Measurements from ENCODE around the gene PRODH2.
"Not testable (repeated sequence)": the region's sequence is repeated elsewhere in the genome, so short reads cannot be mapped to it uniquely, and the experiment has no call there.

Gene PRODH2

DNA sequence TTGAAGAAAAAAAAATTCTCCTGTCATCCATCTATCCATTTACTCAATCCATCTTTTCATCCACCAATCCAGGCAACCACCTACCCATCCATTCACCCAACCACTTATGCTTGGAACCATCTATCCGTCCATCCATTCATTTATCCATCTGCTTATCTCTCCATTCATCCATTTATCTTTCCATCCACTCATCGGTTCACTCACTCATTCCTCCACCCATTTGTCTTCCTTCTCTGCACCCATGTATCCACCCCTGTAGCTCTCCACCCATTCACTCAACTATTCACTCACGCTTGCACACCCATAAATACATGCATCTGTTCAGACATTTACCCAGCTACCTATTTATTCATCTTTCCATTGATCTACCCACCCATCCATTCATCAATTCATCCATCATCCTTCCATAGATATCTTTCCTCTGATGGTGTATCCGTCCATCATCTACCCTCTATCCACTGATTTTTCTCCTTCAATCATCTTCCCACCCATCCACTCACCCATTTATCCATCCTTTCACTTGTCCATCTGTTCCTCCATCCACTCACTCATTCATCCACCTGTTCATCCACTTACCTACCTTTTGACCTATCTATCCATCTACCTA, 30.1 kb upstream of the PRODH2 start:
- no peak for DNase-seq

- no peak for DNase-seq
Observed at GRCh38 chr19:35841961-35842595, 29.4 kb upstream of the PRODH2 start.

GRCh38 chr19:35836096-35836495, 23.5 kb upstream of the PRODH2 start:
- not testable (repeated sequence) for DNase-seq

GRCh38 chr19:35833972-35834371, 21.3 kb upstream of the PRODH2 start:
- DNase-seq: no peak

DNA sequence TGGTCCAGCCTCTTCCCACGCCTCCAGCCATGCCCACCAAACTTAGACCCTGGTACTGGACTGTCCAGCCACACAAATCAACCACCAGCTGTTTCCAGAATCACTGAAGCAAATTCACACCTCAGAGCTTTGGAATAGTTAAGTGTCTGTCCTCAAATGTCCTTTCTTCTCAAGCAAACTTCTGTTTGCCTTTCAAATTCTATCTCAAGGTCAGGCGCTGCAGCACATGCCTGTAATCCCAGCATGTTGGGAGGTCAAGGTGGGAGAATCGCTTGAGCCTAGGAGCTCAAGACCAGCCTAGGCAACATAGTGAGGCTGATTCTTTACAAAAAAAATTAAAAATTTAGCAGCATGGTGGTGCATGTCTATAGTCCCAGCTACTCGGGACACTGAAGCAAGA, 19.4 kb upstream of the PRODH2 start:
- no peak for DNase-seq

DNA sequence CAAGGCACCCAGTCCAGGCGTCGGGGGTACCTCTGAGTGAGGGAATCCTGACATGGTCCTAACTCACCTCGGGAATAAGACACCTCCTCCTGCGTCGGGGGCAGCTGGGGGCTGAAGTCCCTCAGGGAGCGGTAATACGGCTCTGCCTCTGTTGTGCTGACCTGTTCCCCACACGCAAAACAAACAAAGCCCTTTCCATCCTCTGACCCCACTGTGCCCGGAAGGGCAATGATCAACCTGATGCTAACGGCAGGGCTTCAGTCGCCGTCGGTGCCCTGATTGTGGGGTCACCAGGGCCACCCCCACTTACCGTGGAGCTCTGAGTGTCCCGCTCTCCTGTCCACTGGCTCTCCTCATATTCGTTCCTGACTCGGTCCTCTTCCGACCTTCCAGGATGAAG, 18.3 kb upstream of the PRODH2 start:
- DNase-seq: no peak

GRCh38 chr19:35828692-35829301, 16.2 kb upstream of the PRODH2 start:
- peak; percentile 36 for DNase-seq

DNA sequence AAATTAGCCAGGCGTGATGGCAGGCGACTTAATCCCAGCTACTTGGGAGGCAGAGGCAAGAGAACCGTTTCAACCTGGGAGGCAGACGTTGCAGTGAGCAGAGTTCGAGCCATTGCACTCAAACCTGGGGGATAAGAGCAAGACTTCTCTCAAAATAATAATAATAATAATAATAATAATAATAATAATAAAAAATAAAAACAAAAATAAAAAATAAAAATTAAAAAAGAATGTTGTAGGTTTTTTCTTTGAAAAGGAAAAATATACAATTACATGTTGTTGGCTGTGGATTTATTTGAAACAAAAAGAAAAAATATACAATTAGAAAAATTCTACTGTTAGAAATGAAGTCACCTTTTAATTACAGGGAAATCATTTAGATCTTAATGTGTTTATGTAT, 11.5 kb upstream of the PRODH2 start:
- DNase-seq: no peak

- no peak for DNase-seq
Observed at GRCh38 chr19:35822579-35822978, 9.9 kb upstream of the PRODH2 start.

DNA sequence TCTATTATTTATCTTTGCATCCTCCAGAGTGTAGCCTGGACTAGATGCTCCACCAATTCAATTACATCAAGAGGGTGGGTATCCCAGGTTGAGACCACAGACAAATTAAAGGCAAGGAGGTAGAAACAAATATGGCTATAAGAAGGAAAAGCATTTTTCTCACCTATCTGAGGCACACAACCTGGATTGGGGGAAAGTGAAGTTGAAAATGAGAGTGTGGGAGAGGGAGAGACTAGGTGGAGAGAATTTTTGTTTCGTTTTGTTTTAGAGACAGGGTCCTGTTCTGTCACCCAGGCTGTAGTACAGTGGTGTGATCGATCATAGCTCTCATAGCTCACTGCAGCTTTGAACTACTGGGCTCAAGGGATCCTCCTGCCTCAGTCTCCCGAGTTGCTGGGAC, 5.8 kb upstream of the PRODH2 start:
- DNase-seq: no peak

- no peak for DNase-seq
Observed at GRCh38 chr19:35816846-35817245, 4.2 kb upstream of the PRODH2 start.

GRCh38 chr19:35816262-35816661, 3.6 kb upstream of the PRODH2 start:
- no peak for DNase-seq

DNA sequence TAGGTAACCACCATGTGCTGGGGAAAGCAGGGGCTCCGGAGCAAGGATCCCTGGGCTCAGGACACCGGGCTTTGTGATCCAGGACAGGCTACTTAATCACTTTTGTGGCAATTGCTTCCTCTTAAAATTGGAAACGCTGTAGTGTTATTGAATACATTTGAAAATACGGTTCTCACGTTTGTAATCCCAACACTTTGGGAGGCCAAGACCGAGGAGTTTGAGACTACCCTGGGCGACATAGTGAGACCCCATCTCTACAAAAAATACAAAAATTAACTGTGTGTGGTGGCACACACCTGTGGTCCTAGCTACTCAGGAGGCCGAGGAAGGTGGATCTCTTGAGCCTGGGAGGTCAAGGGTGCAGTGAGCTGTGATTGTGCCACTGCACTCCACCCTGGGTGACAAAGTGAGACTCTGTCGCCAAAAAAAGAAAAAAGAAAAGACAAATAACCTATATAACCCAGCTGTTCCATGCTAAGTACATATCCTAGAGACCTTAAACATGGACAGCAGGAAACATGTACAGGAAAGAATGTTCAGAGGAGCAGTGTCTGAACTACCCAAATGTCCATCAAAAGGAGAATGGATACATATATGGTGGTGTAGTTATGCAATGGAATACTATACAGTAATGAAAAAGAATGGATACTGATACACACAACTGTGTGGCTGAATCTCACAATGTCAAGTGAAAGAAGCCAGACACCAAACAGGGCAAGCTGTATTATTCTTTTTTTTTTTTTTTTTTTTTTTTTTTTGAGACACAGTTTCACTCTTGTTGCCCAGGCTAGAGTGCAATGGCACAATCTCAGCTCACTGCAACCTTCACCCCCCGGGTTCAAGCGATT, 622 bp upstream of the PRODH2 start:
- no peak for DNase-seq

DNA sequence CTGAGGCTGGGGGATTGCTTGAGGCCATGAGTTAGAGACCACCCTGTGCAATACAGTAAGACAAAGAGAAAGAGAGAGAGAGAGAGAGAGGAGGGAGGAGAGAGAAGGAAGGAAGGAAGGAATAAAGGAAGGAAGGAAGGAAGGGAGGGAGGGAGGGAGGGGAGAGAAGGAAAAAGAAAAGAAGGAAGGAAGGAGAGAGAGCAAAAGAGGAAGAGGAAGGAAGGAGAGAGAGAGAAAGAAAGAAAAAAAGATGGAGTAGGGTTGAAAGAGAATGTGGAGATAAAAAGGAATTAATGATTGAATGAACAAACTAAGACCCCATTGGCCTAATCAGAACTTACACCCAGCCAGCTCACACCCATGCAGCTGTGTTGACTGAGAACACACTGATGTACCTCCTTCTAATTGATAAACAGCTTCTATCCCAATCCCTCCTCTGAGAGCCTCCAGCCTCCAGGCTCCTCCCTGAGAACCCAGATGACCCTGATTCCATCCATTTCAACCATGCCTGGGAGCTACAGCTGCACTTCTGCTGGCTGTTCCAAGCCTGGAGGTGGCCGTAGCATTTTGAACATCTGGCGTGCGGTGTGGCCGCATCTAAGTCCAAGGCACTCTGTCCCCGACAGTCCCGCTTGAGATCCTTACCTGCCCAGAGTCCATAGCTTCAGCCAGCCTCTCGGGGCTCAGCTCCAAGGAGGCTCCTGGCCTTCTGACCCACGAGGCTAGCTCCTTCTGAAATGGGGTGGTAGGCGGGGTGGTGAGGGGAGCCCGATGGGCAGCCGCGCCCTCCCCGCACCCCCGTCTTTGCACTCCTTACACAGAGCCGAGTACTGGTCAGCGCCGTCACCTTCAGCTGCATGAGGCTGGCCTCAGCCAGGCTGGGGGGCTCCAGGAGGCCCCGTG, 1.1 kb downstream of the PRODH2 start:
- no peak for DNase-seq

- no peak for DNase-seq
Observed at GRCh38 chr19:35807633-35808032, 5.0 kb downstream of the PRODH2 start.

DNA sequence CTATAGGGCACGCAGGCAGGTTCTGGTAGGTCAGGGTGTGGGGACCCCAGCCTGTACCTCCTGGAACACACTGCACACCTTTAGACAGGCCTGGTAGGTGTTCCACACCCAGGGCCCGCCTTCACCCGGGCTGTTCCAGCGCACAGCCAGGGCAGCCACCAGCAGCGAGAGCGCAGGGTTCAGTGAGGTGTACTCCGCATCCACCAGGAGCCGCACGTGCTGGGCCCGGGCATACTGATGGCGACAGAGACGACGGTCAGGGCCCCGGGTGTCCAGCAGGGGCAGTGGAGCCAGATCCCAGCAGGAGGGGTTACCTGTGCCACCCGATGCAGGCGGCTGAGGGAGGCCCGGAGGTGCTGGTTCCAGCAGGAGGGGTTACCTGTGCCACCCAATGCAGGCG, 6.0 kb downstream of the PRODH2 start:
- DNase-seq: no peak

- no peak for DNase-seq
Observed at GRCh38 chr19:35805526-35806102, 7.0 kb downstream of the PRODH2 start.

DNA sequence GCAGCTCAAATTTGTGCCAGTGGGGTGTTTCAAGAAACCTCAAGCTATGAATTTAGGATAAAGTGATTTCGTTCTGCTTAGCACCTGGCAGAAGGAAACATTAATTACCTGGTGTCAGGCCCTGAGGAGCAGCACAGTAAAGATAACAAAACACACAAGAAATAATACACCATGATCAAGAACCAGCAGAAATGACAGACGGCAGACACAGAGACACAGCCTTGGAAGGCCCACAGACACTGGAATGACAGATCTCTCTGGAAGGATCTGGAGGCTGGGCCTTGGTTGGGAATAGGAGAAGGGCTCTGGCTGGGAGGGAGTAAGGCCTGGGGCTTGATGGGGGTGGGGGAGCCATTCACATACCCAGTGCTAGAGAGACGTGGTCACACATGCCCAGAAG, 10.8 kb downstream of the PRODH2 start:
- DNase-seq: no peak

DNA sequence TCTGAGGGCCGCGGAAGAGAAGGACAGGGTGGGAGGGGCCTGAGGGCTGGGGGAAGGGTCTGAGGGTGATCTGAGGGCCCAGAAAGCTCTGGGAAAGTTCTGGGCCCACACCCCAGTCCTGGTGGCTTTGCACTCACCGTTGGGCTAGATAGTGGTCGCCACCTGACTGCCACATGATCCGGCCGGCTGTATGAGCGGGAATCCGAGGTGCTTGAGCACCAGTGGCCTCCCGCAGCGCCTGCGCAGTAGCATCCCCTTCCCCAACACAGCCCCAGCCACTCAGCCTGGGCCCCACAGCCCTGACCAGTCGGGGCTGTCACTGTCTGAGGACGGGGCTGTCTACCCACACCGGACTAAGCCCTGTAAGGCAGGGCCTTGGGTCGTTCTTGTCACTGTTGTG, 15.0 kb downstream of the PRODH2 start:
- no peak for DNase-seq

DNA sequence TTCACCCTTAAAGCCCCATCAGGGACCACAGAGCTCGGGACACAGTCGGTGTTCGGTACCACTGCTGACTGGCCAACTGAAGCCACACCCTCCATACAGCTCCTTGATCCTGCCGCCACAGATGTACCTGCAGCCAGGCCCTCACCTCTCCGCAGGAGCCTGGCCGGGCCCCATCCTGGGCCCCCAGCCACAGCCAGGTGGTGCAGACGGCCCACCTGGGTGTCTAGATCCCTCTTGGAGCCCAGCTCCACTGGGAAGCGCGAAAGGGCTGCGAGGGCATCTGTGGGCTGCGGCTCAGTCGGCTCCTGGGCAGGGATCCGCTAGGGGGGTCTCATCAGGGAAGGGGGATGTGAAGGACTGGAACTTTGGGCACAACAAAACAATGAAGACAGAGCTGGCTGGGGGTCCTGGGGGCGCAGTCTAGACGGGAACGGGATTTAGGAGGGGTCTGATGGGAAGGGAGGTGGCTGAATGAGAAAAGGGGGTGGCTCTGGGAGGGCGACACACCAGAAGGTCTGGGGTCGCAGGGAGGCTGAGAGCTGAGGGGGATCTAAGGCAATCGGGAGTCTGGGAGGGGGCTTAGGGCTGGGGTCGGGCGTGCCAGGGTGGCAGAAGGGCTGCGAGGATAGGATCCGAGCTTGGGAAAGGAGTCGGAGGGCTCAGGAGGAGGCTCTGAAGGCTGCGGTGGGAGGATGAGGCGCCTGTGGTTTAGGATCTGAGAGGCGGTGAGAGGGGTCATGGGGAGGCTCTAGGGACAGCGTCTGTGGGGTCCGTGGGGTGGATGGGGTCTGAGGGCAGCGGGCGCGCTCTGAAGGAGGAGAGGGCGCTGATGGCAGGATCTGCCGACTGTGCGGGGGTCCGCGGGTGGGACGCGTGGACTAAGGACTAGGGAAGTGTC, 15.8 kb downstream of the PRODH2 start:
- no peak for DNase-seq

GRCh38 chr19:35795564-35795963, 17.1 kb downstream of the PRODH2 start:
- DNase-seq: not testable (repeated sequence)

All from inflammatory macrophage treated with lipopolysaccharide for 4 hours (primary cell).